ENCODE measurements around the gene CORO6.

CORO6 gene

DNA sequence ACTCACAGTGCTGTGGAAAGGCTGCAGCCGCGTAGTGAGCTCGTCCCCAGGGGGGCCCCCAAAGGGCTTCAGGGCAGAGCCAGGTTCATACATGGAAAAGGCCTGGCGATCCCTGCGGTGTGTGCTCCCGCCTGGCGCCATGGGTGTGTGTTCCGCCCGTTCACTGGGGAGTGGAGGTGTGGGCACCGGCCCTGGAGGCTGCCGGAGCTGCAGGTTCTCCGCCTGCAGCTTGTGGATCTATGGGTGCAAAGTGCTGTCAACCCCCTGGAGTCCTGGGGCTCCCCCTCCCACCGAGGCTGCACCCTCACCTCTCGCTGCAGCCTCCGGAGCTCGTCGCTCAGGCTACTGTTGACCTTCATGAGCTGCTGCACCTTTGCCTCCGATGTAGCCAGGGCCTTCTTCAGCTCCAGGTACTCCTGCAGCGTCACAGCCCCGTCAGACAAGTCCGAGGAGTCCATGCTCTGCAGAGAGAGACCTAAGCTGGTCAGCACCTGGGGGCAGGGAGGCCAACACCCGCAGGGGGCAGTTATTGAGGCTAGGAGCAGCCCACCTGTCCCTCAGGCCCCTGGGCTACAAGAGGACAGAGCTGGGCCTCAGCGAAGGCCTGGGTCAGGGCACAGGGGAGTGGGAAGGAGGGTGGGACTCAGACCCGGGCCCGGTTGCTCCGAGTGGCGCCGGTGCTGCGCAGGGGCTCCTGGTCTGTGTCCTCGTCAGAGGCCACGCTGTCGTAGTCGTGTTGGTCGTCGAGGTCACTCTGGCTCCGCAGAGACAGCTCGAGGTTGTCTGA is 46.3 kb downstream of the CORO6 start:
- DNase-seq = no peak

DNA sequence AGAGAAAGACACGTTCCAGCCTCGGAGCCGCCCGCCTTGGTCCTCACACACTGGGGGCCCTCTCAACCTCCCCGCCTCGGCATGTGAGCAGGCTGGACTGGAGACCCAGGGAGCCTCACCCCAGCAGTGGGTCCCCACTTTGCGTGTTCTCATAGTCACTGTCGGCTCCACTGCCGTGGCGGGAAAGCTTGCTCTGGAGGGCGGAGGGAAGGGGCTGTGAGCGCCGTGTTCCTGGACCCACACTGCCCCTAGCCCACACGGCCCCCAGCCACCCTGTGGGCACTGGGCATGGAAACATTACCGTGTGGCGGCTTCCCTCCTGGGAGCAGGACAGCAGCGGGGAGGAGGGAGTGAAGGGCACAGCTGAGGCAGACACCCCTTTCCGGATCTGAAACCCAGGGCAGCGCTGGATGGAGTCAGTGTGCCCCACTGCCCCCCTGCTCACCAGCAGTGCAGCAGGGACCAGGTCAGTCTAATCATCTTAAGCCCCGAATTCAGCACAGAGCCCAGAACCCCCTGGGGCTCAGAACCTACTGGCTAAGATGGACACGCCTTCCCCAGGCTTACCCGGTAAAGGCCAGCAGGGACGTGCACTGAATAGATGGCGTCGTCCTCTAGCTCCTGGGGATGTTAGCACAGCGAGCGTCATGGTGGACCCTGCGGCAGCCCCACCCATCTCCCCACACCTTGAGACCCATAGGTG is 47.0 kb downstream of the CORO6 start:
- no peak for DNase-seq

DNA sequence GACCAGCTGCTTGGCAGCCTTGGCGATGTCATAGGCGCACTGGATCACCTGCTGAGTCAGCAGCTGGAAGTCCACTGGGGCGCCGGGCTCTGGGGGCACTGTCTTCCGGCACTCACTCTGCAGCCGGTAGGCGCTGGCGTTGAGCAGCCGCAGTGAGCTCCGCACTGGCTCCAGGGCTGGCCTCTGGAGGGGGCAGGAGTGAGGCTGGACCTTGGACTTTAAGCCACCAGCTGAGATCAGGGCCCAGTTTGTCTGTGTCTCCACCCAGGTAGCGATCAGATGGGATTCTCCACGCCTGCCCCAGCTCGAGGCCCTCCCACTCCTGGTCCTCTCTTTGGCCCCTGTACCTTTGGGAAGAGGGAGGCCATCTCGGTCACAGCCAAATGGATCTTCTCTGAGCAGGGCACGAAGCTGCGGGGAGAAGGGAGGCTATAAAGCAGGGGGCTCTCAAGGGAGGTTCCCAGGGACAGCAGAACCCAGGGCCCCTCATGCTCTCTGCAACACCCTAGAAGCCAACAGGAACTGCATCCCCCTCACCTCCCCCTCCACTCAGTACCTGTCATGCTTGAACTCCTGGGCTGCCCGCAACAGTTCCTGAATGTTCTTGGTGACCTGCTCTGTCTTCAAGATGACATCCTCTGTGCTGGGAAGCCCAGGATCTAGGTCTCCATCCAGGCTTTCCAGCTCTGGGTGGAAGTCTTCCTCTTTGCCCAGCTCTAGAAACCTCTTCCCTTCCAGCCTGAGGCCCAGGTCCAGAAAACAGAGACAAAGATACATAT is 47.8 kb downstream of the CORO6 start:
- no peak for DNase-seq

DNA sequence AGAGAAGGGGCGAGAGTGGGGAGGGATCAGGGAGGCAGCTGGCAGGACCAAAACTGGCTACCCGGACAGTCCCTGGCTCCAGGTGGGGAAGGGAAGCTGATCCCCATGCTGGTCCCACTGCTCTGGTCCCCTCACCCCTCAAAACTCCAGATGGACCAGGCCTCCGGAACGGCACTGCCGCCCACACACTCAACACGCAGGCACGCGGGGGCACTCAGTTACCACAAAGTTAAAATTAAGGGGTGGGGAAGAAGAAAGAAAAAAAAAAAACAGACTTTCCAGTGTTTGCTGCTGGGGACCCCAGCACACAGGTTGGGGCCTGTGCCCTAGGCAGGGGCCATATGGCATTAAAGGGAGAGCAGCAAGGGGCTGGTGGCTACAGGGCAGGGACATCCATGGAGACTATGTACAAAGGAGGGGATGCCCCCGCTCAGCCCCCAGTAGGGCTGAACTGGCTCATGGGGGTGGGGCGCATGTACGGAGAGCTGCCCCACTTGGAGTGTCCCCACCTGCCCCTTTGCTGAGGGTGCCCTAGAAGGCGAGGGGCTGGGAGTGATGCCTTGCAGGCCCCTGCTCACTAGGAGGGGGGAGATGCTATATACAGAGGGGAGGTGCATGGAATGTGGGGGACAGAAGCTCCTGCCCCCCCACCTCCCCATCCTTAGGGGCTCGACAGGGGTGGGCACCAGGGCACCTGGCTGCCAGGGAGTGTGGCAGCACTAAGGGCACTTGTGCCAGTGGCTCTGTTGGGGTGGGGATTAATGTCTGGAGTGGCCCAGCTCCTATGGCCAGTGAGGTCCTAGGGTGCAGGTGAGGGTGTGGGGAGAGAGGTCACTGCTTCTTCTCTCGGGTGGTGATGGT is 48.6 kb downstream of the CORO6 start:
- no peak for DNase-seq

DNA sequence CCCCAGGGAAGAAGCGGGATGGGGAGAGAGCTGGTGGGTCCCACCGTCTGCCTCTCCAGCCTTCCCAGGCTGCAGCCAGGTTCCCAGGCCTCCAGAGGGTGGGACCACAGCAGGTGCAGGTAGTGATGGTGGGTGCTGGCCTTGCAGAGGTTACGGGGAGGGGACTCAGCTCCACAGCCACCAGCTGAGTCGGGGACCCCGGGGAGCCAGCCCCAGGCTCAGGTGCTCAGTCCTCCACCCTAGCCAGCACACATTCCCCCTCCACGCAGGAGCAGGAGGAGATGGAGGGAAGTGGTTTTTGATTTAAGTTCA is 49.2 kb downstream of the CORO6 start:
- DNase-seq = no peak

DNA sequence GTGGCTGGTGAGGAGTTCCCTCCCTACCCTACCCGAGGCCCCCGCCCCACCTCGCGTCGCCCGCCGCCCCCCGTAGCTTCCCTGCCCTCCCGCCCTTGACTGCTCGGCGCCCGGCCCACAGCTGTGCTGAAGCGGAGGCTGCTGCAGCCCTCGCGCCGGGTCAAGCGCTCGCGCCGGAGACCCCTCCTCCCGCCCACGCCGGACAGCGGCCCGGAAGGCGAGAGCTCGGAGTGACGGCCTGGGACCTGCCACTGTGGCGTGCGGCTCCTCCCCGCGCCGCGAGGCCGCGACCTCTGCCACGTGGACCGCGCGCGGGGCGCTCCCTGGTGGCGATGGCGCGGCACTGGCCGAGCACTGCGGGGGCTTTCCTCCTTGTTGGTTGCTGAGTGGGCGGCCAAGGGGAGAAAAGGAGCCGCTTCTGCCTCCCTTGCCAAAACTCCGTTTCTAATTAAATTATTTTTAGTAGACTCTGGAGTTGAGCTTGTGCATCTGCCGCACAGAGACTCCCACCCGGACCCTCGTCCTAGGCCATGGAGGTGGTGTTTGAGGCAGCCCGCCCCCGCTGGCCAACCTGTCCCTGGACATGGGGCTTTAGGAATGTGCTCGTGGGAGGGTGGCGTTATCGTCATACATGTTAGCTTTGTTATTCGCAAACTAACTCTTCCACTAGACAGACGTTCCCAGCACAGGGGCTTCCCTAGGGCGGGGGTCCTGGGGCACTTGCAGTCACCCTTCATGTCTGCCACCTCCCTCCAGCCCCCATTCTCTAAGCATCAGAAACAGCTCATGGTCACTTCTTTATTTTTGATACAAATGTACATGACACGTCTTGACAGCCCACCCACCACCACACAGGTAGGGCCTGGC is 49.8 kb downstream of the CORO6 start:
- no peak for DNase-seq

DNA sequence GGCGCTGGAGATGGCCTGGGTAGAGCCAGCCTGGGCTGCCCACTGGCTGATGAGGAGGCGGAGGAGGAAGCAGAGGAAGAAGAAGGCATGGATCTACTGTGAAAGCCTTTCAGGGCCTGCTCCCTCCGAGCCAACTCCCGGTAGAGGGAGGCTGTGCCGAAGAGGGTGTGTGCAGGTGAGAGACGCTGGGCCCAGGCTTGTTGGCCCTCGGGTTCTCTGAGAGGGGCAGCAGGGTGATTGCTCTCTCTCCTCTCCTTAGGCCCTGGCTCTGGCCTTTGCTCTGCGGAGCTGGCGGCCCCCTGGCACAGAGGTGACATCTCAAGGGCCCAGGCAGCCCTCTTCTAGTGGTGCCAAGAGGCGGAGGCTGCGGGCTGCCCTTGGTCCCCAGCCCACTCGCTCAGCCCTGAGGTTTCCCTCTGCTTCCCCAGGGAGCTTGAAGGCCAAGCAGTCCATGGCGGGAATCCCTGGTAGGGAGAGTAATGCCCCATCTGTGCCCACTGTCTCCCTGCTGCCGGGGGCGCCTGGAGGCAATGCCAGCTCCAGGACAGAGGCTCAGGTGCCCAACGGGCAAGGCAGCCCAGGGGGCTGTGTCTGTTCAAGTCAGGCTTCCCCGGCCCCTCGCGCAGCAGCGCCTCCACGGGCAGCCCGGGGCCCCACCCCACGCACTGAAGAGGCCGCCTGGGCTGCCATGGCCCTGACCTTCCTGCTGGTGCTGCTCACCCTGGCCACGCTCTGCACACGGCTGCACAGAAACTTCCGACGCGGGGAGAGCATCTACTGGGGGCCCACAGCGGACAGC is 50.6 kb downstream of the CORO6 start:
- DNase-seq = no peak

DNA sequence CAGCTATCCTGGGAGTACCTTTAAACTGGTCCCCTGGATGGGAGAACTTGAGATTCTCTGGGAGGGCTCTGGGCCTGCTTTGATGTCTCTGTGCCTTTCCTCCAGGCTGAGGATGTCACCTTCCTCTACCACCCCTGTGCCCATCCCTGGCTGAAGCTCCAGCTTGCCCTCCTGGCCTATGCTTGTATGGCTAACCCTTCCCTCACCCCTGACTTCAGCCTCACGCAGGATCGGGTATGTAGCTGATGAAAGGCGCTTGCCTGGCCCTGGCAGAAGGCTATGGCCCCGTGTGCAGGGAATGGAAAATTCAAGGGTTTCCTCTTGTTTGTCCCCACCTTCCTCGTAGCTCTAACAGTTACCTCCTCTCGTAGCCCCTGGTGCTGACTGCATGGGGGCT is 51.2 kb downstream of the CORO6 start:
- no peak for DNase-seq

DNA sequence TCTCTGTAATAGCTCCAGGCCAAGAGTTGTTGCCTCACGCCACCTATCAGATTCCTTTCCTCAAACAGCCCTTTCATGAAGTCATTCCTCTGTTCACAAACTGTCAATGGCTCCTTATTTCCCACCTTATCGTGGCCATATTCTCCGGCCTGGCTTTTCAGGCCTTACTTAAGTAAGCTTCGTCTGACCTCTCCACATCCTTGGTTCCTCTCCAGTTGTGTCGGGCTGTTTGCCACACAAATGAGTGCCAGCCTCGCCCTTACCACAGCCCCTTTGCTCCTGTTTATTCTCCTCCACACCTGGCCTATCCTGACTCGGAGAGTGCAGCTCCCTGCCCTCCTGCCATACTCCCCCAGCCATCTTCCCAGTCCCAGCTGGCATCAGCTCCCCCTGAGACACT is 52.2 kb downstream of the CORO6 start:
- DNase-seq = no peak

DNA sequence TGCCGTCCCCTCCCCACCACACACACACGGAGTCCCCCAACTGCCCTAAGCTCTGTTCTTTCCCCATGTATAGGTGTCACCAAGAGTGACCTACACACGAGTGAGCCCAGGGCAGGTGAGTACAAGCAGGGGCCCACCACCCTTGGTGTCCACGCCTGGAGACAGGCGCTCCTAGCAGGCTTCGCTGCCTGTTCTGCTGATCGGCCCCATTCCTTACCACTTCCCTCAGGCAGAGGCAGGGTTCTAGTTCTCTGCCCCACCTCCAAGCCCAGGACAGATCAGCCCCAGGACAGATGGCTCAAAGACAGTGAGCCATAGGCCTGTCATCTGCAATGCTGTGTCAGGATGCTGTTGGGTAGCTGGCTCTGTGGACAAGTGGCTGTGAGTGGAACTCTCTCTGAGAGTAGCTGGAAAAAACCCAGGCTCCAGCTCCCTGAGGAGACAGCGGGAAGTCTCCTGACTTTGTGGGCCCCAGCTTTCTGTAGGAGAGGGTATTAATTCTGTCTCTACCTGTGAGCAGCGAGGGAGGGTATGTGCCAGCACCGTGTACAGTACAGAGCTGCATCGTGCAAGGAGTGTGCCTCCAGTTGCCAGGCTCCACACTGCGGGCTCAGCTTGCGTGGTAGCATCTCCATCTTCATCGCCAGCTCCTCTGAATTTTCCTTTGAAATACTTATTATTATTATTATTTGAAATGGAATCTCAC is 53.3 kb downstream of the CORO6 start:
- no peak for DNase-seq

DNA sequence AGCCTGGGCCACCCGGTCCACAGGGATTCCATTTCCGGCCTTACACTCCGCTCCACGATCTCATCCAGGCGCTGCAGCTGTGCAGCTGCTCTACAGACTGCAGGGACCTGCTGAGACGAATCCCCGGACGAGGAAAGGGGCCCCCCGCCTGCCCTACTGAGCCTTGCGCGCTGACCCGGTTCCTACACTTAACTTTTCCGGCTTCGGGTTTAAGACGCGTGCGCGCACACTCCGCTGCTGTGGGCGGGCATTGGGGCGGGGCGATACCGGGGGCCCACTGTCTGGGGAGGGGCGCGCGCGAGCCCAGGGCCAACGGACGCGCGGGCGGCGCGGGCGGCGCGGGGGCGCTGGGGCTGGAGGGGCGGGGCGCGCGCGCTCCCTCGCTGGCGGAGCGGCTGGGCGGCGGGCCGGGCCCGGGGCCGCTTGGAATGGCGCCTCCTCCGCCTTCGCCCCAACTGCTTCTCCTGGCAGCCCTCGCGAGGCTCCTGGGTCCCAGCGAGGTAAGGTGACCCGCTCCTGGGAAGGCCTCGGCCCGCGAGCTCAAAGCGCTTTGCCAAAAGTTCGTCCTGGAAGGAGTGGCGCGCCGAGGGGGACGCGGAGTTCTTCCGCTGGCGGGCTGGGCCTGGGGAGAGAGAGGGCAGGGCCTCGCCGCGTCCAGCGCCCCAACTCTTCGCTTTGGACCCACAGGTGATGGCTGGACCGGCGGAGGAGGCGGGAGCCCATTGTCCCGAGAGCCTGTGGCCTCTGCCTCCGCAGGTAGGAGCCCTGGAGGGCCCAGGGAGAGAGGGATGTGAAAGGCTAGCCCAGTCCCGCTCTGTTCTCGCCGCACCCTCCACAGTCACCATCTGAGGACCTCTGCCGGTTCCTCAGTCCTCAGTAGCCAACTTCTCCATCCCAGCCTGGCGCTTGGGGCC is 54.1 kb downstream of the CORO6 start, which contains the start of gene TP53I13:
Gene TP53I13 (plus strand): TSS at position 371 of the 914 bp plus-strand sequence. CDS start 58 bp downstream, at position 429.
- DNase-seq = peak; percentile 58

DNA sequence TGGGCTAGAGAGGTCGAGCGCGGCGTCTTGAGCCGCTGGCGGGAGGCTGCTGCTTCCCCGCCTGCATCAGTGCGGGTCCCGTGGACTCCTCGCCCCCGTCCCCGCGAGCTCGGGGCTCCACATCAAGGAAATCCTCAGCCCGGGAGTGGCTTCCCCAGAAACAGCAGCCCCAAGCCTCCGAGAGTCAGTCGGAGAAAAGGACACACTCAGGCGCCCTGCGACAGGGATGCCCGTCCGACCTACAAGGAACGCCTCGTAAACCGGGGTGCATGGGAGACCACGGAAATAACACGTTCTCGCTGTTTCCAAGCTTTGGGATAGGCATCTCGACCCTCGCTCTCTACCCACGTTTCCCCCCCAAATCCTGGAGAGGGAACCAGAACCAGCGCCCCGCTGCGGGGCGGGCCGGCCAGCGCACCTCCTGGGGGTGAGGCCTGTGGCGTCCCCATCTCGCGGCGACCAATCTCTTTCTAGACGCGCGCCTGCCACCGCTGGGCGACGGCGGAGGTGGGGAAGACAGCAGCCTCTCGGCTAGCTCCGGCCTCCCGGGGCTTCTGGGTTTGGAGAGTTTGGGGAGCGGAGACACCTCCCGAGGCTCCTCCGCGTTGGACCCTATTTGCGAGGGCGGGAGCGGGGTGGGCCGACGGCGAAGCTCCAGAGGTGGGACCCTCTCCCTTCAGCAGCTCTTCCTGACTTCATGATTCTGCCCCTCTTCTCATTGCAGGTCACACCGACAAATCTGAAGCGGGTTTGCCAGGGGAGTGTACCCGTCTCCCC is 55.0 kb downstream of the CORO6 start:
- DNase-seq = peak; percentile 61

DNA sequence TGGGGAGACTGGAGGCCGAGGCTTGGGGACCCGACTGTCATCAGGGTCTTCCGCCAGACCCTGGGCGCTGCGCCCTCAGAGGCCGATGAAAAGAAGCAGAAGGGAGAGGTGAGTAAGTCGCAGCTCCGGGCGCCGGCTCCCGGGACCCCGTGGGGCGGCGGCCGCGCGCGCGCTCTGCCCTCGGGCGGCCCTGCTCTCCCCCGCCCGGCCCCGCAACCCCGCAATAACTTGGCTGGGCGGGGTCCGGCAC is 55.5 kb downstream of the CORO6 start:
- no peak for DNase-seq

DNA sequence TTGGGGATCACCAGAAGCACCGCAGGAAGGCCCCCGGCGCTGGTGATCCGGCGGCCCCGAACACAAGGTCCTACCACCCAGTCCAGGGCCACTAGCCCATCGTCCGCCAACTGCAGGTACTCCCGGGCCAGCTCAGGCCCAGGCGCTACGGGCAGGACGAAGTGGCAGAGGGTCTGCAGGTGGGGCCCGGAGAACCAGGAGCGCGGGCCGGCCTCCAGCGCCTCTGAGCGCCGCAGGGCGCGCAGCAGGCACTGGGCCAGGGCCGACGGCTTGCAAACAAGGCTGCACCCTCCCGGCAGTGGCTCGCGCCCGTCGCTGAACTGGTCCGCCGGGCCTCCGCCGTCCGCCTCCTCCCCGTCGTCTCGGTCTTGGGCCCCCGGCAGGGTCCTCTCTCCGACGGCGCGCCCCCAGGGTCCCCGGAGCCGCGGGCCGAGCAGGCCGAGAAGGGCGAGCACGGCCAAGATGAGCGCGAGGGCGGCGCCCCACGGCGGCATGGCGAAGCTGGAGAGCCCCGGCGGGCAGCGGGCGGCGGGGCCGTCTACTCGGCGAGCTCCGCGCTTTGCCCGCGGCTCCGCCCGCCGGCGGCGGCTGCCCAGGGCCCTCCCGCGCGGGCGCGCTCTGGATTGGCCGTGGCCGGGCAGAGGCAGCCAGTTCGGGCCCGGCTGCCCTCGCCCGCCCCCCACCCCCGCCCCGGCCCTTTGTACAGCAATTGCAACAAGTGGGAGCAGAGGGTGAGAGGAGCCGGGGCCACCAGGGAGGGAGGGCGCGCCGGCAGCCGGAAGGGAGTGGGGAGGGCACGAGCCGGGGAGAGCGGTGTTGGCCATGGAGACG is 56.0 kb downstream of the CORO6 start, which contains the start of gene ABHD15:
Gene ABHD15 (minus strand): TSS at position 565 of the 831 bp plus-strand sequence. CDS start 71 bp downstream, at position 494.
- peak; percentile 44 for DNase-seq

DNA sequence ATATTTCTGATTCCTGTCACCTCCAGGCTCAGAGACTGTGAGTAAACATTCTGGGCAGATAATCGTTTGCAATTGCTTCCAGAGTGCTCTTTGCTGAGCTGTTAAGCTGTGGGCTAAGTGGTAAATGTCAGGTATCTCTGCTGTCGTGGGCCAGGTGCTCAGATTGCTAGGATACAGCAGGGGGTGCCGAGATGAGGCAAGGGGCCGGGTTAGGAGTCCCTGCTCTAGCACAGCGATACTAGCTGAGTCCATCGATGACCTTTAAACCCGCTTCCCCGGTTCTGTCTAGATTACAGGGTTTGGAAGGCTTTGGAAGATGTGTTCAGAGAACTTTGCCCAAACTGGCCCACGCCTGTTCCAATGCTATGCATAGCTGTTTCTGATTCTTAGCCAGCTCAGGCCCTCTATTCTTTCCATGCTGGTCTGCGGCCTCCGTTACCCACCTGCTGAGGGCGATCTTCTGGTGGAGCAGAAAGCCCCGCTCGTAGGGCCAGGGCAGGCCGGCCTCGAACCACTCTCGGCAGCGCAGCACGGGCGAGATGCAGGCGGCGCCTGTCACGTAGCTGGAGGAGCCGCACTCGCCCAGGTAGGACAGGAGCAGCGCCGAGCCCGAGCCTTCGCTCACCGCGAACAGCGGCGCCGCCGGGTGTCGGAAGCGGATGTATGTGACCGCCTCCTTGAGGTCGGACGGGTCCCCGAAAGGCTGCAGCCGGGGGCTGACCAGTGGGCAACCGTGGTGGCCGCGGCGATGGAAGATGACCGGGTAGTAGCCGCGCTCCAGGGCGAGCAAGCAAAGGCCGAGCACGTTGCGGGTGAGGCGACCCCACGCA is 56.9 kb downstream of the CORO6 start:
- peak; percentile 59 for DNase-seq
